Measurements from ENCODE around the gene CHMP6.

GRCh38 chr17:80962356-80963329 lies 29.0 kb upstream of the CHMP6 start:
- TF ChIP-seq CTCF (IDR thresholded peaks at IDR 0.05) (no peak), POLR2A (IDR thresholded peaks at IDR 0.05) (no peak)
